Right ventricle myocardium inferior (tissue), 1 donor: ENCODE data around the gene UBE2G1. TPM values are rescaled to one million over a fixed set of nuclear protein-coding genes. Genes with fewer than 3 reads are reported as not detected.
A peak's percentile ranks its signal among the peaks of the same experiment; 100 is the strongest.

Source experiments
- ATAC-seq: fragments of 200-7000 bp; cut with Tn5 transposase; one replicate; pipeline ENCODE4 v1.9.1; 2020; ENCODE audit warnings: mild to moderate bottlenecking, moderate library complexity
- DNase-seq: peaks from one replicate; pipeline ENCODE4 v3.0.0; 2021; ENCODE audit errors: missing footprints
- intact Hi-C: fragments of 100-400 bp; cut with DNase I; formaldehyde crosslinking; loops from one replicate; pipeline ENCODE4 v1.11.0; 2022
- long read RNA-seq: library from polyadenylated mRNA; unstranded; transcript quantifications from one replicate; pipeline ENCODE4 v2.0.0, GENCODE V29; 2021
- total RNA-seq: library from RNA; stranded (reverse); fragmentation: NEBNext Ultra II Directional; extraction: Animal tissue kit (Norgen Biotek cat#: 25700); gene quantifications from one replicate; pipeline ENCODE4 v1.2.1, GENCODE V29; 2021
- donor health status: DM: no; HTN: yes; CAD: no; lungs with severe emphysema.

UBE2G1 gene, protein sequence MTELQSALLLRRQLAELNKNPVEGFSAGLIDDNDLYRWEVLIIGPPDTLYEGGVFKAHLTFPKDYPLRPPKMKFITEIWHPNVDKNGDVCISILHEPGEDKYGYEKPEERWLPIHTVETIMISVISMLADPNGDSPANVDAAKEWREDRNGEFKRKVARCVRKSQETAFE
- total RNA-seq = 106 TPM
- long read RNA-seq, transcript UBE2G1-201 (6 exons, 3,974 nt) = major isoform, 46 of 55 reads
- long read RNA-seq, partial matches to known transcripts = 3 of 55 reads
- long read RNA-seq, other reads (novel, unspliced or antisense) = 3 of 55 reads

DNA sequence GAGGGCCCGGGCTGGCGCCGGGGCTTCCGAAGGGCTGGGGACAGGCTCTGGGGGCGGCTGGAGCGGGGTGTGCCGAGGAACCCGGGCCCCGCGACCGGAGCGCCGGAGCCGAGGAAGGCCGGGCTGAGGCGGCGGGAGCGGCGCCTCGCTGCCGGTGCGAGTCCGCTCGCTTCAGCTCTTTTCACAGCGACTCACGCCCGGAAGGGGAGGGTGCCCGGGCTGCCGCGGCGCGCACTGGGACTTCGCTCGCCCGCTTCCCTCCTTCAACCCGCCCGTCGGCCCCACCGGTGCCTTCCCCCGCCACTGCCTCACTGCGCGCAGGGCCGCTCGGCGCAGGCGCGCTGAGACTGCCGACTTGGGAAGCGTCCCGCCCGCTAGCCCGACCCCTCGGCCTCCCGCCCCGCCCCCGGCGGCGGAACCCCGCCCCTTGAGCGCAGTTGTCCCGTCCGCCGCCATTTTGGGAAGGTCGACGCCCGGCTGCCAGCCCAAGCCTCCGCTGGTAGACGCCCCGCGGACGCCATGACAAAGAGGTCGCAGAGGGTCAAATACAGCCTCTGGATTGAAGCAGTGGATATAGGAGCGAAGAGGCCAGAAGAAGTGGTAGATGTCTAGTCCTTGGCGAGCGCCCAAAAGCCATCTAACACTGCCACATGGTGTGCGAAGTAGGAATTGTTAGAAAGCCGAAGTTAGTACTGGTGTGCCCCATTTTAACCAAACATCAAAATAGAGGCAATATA is at the start of gene UBE2G1:
Gene UBE2G1 (minus strand): TSS at position 349 of the 737 bp plus-strand sequence. CDS start 359 bp downstream, outside the sequence.
- DNase-seq (peak; percentile 99), ATAC-seq (peak; percentile 95)
- intact Hi-C loops = loop anchor here (5.0 kb wide), 2 partner anchors 54 to 149 kb away; no protein-coding TSS in a partner anchor

DNA sequence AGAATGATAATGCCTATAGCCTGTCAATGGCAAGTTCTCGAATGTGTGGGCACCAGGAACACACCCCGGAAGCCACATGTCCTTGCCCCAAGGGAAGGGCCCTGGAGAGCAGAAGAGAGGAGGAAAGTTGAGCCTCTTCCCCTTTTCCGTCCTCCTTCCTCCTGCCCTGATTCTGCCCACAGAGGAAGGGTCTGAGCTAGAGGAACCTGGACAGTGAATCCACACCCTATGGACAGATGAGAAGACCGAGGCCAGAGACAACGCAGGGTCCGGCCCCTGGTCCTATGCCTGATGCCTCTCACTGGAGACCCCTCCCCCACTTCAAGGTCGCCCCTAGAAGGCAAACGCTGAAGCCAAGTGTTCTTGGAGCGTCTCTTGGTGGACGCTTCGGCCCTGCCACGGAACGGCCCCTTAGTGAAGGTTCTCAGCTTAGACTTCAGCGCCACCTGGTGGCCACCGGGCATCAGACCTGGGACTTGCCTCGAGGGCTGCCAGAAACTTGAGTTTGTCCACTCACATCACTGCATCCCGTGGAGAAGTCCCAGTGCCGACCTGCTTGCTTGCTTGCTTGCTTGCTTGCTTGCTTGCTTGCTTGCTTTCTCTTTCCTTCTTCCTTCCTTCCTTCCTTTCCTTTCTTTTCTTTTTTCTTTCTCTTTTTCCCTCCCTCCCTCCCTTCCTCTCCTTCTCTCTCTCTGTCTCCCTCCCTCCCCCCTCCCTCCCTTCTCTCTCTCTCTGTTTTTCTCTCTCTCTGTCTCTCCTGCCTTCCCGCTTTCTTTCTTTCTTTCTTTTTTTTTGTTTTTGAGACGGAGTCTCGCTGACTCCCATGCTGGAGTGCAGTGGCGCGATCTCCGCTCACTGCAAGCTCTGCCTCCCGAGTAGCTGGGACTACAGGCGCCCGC is 46.7 kb upstream of the UBE2G1 start:
- DNase-seq = peak; percentile 96
- peak; percentile 96 for ATAC-seq
- intact Hi-C loops = loop anchor here (1.0 kb wide), 1 partner anchor 198 kb away; no protein-coding TSS in a partner anchor

DNA sequence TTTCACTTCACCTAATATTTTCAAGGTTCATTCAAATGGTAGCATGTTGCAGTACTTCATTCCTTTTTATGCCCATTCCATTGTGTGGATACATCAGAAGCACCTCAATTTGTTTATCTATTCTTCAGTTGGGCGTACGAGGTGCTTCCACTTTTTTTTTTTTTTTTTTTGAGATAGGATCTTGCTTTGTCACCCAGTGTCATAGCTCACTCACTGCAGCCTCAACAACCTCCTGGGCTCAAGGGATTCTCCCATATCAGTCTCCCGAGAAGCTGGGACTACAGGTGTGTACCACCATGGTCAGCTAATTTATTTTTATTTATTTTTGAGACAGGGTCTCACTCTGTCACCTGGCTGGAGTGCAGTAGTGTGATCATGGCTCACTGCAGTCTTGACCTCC is 44.7 kb upstream of the UBE2G1 start:
- no peak for ATAC-seq
- DNase-seq = no peak
- intact Hi-C loops = no loop called here

GRCh38 chr17:4409659-4410058 is 43.2 kb upstream of the UBE2G1 start:
- ATAC-seq = no peak
- no peak for DNase-seq
- intact Hi-C loops = no loop called here

GRCh38 chr17:4407851-4408250 is 41.4 kb upstream of the UBE2G1 start:
- ATAC-seq (no peak), DNase-seq (no peak)
- intact Hi-C loops = no loop called here

- ATAC-seq (no peak), DNase-seq (no peak)
- intact Hi-C loops = no loop called here
Measured at GRCh38 chr17:4407216-4407615, 40.7 kb upstream of the UBE2G1 start.

GRCh38 chr17:4406386-4406785 is 39.9 kb upstream of the UBE2G1 start:
- DNase-seq (no peak), ATAC-seq (no peak)
- intact Hi-C loops = no loop called here

GRCh38 chr17:4405699-4406098 is 39.2 kb upstream of the UBE2G1 start:
- DNase-seq (no peak), ATAC-seq (no peak)
- intact Hi-C loops = no loop called here

GRCh38 chr17:4405038-4405669 is 38.7 kb upstream of the UBE2G1 start:
- ATAC-seq = no peak

GRCh38 chr17:4397840-4398239 is 31.4 kb upstream of the UBE2G1 start:
- DNase-seq (no peak), ATAC-seq (no peak)
- intact Hi-C loops = no loop called here

More at GRCh38 chr17:4405038-4405669, 38.7 kb upstream of the UBE2G1 start:
- intact Hi-C loops = no loop called here
- DNase-seq = no peak

GRCh38 chr17:4395111-4395478 is 28.6 kb upstream of the UBE2G1 start:
- intact Hi-C loops = no loop called here
- no peak for DNase-seq
- ATAC-seq = no peak

GRCh38 chr17:4394208-4395110 is 28.0 kb upstream of the UBE2G1 start:
- ATAC-seq (no peak), DNase-seq (no peak)
- intact Hi-C loops = no loop called here

- DNase-seq (no peak), ATAC-seq (no peak)
- intact Hi-C loops = no loop called here
Measured at GRCh38 chr17:4393806-4394205, 27.3 kb upstream of the UBE2G1 start.

GRCh38 chr17:4389079-4389478 is 22.6 kb upstream of the UBE2G1 start:
- no peak for ATAC-seq
- intact Hi-C loops = no loop called here
- no peak for DNase-seq

GRCh38 chr17:4387137-4387536 is 20.7 kb upstream of the UBE2G1 start:
- DNase-seq = no peak
- no peak for ATAC-seq
- intact Hi-C loops = no loop called here

GRCh38 chr17:4386406-4386805 is 19.9 kb upstream of the UBE2G1 start:
- ATAC-seq (no peak), DNase-seq (no peak)
- intact Hi-C loops = no loop called here

DNA sequence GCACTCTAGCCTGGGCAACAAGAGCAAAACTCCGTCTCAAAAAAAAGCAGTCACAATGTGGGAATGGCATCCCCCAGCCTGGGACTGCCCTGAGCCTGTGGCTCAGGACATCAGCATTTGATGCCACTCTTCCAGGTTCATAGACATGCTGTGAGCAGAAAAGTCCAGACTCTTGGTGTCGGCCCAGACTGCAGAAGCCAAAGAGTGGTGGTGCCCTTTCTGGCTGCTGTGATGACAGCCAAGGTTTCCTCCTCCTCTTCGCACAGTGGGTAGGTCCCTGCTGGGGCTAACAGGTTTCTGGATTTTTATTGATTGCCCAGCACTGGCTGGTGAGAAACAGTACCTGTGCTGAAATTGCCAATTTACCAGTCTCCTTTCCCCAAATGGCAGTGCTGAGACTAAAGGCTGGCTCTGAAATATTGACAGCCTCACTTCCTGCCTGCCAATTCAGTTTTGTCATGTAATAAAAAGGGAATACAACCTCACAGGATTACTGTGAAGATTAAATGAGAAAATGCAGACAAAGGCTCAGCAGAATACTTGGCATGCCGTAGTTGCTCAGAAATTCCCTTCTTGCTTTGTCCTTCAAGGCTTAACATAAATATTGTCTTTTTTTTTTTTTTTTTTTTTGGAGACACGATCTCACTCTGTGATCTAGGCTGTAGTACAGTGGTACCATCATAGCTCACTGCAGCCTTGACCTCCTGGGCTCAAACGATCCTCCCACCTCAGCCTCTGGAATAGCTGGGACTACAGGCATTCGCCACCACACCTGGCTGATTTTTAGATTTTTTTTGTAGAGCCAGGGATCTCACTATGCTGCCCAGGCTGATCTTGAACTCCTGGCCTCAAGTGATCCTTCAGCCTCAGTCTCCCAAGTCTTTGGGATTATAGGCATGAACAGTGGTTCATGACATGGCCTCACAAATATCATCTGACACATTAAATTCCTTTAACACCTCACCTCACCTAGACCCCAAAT is 15.5 kb upstream of the UBE2G1 start:
- ATAC-seq = no peak
- intact Hi-C loops = no loop called here
- DNase-seq = no peak
